IPS-20b (cell line): Measurements from ENCODE around the gene EIF1.

Experiments used
- H3K27ac ChIP-seq: one replicate; pipeline ENCODE4 v1.5.1; 2013; ENCODE audit warnings: low read length
- H3K27me3 ChIP-seq: 2 replicates; pipeline ENCODE4 v1.6.1; 2013; ENCODE audit warnings: mild to moderate bottlenecking, low read length, inconsistent platforms; ENCODE audit not compliant: insufficient read depth
- H3K36me3 ChIP-seq: 2 replicates; pipeline ENCODE4 v1.6.1; 2013; ENCODE audit warnings: low read depth, mild to moderate bottlenecking, inconsistent platforms, low read length, moderate library complexity; ENCODE audit not compliant: insufficient read depth
- H3K4me1 ChIP-seq: 2 replicates; pipeline ENCODE4 v1.6.1; 2013; ENCODE audit warnings: mild to moderate bottlenecking, control low read depth, inconsistent platforms, low read length, moderate library complexity; ENCODE audit not compliant: insufficient read depth
- H3K4me3 ChIP-seq: 2 replicates; pipeline ENCODE4 v1.5.1; 2013; ENCODE audit warnings: mild to moderate bottlenecking, low read length, inconsistent platforms
- H3K9ac ChIP-seq: 2 replicates; pipeline ENCODE4 v1.6.1; 2013; ENCODE audit warnings: low read depth, mild to moderate bottlenecking, inconsistent platforms, low read length, moderate library complexity
- H3K9me3 ChIP-seq: 2 replicates; pipeline ENCODE4 v1.6.1; 2013; ENCODE audit warnings: mild to moderate bottlenecking, low read depth, low read length, inconsistent platforms; ENCODE audit not compliant: insufficient read depth

EIF1 gene

DNA sequence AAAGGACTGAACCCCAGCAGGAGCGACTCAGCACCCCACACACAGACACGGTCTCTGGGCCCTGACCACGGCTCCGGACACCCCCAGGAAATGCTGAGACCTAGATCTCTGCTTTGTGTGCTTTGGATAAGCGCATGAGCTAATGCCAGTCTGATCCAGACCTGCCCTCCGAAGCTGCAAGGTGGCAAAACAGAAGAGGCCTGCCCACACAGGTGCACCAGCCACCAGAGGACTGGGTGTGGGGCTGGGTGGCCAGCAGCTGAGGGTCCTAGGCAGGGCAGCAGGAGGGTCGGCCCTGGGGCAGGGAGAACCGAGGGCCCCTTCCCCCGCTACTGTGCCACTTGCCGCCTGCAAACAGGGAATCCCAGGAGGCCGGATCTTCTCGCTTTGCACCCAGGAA is 30.7 kb upstream of the EIF1 start:
- no peak overlapping the region for H3K9ac ChIP-seq
- H3K27me3 ChIP-seq = no peaks in the 10 kb centered on the region
- H3K4me1 ChIP-seq = no peaks in the 10 kb centered on the region; the same call in 1 of the 2 replicates
- no peak overlapping the region for H3K4me3 ChIP-seq
- H3K27ac ChIP-seq = no peak overlapping the region
- H3K36me3 ChIP-seq = no peaks in the 10 kb centered on the region
- H3K9me3 ChIP-seq = no peaks in the 10 kb centered on the region

GRCh38 chr17:41658846-41659245 is 29.8 kb upstream of the EIF1 start:
- Histone ChIP-seq H3K27ac (no peak overlapping the region), H3K27me3 (peaks cover 7% of the 10 kb centered on the region; the same call in 1 of the 2 replicates), H3K36me3 (no peaks in the 10 kb centered on the region), H3K9ac (no peak overlapping the region), H3K4me3 (no peak overlapping the region), H3K4me1 (no peaks in the 10 kb centered on the region; the same call in 1 of the 2 replicates), H3K9me3 (no peaks in the 10 kb centered on the region)

- H3K4me1 ChIP-seq = no peaks in the 10 kb centered on the region; the same call in 1 of the 2 replicates
- H3K9me3 ChIP-seq = no peaks in the 10 kb centered on the region
- no peak overlapping the region for H3K4me3 ChIP-seq
- H3K36me3 ChIP-seq = no peaks in the 10 kb centered on the region
- H3K27ac ChIP-seq = no peak overlapping the region
- H3K27me3 ChIP-seq = peaks cover 8% of the 10 kb centered on the region; the same call in 1 of the 2 replicates
- no peak overlapping the region for H3K9ac ChIP-seq
These were observed 29.1 kb upstream of the EIF1 start for GRCh38 chr17:41659427-41660212.

DNA sequence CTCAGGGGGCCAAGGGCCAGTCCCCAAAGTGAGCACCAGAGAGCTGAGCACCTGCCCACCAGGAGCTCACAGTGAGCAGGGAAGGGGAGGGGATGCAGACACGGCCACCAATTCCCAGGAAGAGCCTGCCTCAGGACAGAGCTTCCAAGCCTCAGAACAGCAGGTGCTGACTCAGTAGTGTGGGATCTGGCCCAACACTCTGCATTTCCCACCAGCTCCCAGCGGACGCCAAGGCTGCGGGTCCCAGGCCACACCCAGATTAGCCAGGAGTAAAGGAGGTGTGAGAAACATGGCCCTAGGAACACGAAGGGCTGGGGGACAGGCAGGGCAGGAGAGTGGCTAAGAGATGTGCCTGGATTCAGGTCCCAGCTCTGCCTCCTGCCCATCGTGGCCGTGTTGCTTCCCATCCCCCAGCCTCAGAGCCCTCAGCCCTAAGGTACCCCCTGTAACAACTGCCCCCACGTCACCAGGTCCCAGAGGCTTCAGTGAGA is 28.4 kb upstream of the EIF1 start:
- no peaks in the 10 kb centered on the region for H3K9me3 ChIP-seq
- no peaks in the 10 kb centered on the region; the same call in 1 of the 2 replicates for H3K4me1 ChIP-seq
- no peak overlapping the region for H3K4me3 ChIP-seq
- H3K9ac ChIP-seq = no peak overlapping the region
- peaks cover 8% of the 10 kb centered on the region; the same call in 1 of the 2 replicates for H3K27me3 ChIP-seq
- no peak overlapping the region for H3K27ac ChIP-seq
- no peaks in the 10 kb centered on the region for H3K36me3 ChIP-seq

GRCh38 chr17:41663451-41664171 is 25.1 kb upstream of the EIF1 start:
- H3K27ac ChIP-seq = no peak overlapping the region
- H3K9me3 ChIP-seq = no peaks in the 10 kb centered on the region
- no peak overlapping the region for H3K9ac ChIP-seq
- no peaks in the 10 kb centered on the region for H3K36me3 ChIP-seq
- peaks cover 16% of the 10 kb centered on the region for H3K27me3 ChIP-seq
- peaks cover 6% of the 10 kb centered on the region; the same call in 1 of the 2 replicates for H3K4me1 ChIP-seq
- no peak overlapping the region for H3K4me3 ChIP-seq

GRCh38 chr17:41664172-41664457 is 24.6 kb upstream of the EIF1 start:
- peaks cover 6% of the 10 kb centered on the region; the same call in 1 of the 2 replicates for H3K4me1 ChIP-seq
- no peak overlapping the region for H3K4me3 ChIP-seq
- no peak overlapping the region for H3K27ac ChIP-seq
- H3K9me3 ChIP-seq = no peaks in the 10 kb centered on the region
- H3K36me3 ChIP-seq = no peaks in the 10 kb centered on the region
- peaks cover 16% of the 10 kb centered on the region for H3K27me3 ChIP-seq
- H3K9ac ChIP-seq = no peak overlapping the region

GRCh38 chr17:41664587-41665565 is 23.8 kb upstream of the EIF1 start:
- H3K9ac ChIP-seq = no peak overlapping the region
- H3K27me3 ChIP-seq = peaks cover 16% of the 10 kb centered on the region
- no peaks in the 10 kb centered on the region for H3K36me3 ChIP-seq
- H3K9me3 ChIP-seq = no peaks in the 10 kb centered on the region
- H3K4me1 ChIP-seq = peaks cover 6% of the 10 kb centered on the region; the same call in 1 of the 2 replicates
- H3K27ac ChIP-seq = no peak overlapping the region
- H3K4me3 ChIP-seq = no peak overlapping the region

DNA sequence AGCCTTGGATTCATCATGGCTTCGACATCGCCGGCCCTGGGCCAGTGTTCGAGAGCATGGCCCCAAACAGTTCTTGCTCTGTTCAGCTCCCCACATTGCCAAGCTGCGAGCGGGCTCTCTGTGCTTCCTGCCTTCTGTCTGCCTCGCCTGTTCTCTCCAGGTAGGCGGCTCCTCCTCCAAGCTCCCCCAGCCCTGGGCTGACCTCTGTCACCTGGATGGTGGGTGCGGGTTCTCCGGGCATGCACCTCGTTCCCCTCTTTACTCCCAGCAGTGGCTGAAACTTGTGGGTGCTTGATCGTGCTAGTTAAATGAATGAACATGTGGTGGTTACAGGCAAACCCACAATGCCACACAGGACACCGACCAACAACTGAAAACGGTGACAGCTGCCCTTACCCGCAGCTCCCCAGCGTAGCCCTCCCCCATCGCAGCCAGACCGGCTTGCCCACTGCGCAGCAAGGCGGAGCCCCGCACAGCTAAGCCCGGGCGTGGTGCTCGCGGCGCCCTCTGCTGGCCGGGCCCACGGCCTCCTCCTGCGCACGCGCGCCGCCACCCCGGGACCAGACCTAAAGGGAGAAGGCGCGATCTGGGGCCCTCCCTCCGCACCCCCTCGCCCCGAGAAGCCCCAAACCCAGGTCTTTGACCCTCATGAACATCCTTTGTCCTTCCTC is 23.0 kb upstream of the EIF1 start:
- Histone ChIP-seq H3K9me3 (no peaks in the 10 kb centered on the region), H3K36me3 (no peaks in the 10 kb centered on the region), H3K27me3 (peaks cover 16% of the 10 kb centered on the region), H3K4me3 (peak overlapping the region; percentile 79), H3K4me1 (peaks cover 6% of the 10 kb centered on the region; the same call in 1 of the 2 replicates), H3K27ac (no peak overlapping the region), H3K9ac (peak overlapping the region; percentile 50; the same call in 1 of the 2 replicates)

DNA sequence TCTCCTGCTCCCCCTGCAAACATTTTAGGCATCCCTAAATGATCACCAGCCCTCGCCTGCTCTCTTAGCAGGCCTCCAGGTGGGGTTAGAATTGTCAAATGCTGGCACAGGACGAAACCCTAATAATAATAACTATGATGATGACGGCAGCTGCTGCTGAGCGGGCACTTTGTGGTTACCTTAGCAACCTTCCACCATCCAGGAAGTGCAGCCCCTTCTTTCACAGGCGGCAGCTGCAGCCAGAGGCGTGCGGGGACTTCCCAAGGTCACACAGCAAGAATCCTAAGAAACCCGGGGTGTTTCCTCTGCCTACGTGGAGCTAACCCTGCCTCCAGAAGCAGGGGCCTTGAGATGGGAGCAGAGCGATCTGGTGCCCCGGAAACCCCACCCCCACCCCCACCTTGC is 22.4 kb upstream of the EIF1 start:
- H3K9ac ChIP-seq = peak overlapping the region; percentile 50; the same call in 1 of the 2 replicates
- peaks cover 6% of the 10 kb centered on the region; the same call in 1 of the 2 replicates for H3K4me1 ChIP-seq
- no peaks in the 10 kb centered on the region for H3K9me3 ChIP-seq
- H3K36me3 ChIP-seq = no peaks in the 10 kb centered on the region
- H3K27me3 ChIP-seq = peaks cover 16% of the 10 kb centered on the region
- H3K4me3 ChIP-seq = peak overlapping the region; percentile 79
- no peak overlapping the region for H3K27ac ChIP-seq

GRCh38 chr17:41666708-41667279 is 21.9 kb upstream of the EIF1 start:
- H3K9ac ChIP-seq = peak overlapping the region; percentile 48; the same call in 1 of the 2 replicates
- H3K9me3 ChIP-seq = no peaks in the 10 kb centered on the region
- no peak overlapping the region for H3K27ac ChIP-seq
- no peaks in the 10 kb centered on the region for H3K36me3 ChIP-seq
- H3K4me1 ChIP-seq = peaks cover 6% of the 10 kb centered on the region; the same call in 1 of the 2 replicates
- peak overlapping the region; percentile 79 for H3K4me3 ChIP-seq
- peaks cover 16% of the 10 kb centered on the region for H3K27me3 ChIP-seq
